NB4 (cell line): ENCODE data around the gene ARL13B.
"Not testable (repeated sequence)": the region's sequence is repeated elsewhere in the genome, so short reads cannot be mapped to it uniquely, and the experiment has no call there.

Experiments
- DNase-seq: peaks from one replicate; pipeline ENCODE4 v3.0.0; 2010; ENCODE audit warnings: low read depth
- H3K4me3 ChIP-seq: one replicate; pipeline ENCODE4 v1.5.1; 2011; ENCODE audit warnings: mild to moderate bottlenecking, low read depth, low read length, moderate library complexity
- MYC ChIP-seq: IDR thresholded peaks from 2 replicates; pipeline ENCODE4 v1.6.1; 2011; ENCODE audit warnings: low read depth, low read length
- POLR2A ChIP-seq: IDR thresholded peaks from 2 replicates; pipeline ENCODE4 v1.6.1; 2011; ENCODE audit warnings: mild to moderate bottlenecking; ENCODE audit not compliant: insufficient read length; ENCODE audit errors: extremely low read depth
- TF ChIP-seq, protein P1 (sequence below): IDR thresholded peaks from 2 replicates; pipeline ENCODE4 v1.6.1; 2011; ENCODE audit warnings: low read depth, low read length
- TF ChIP-seq, protein P2 (sequence below): IDR thresholded peaks from one replicate; pipeline ENCODE4 v1.5.1; 2012; ENCODE audit warnings: low read depth, low read length

The ARL13B gene

DNA sequence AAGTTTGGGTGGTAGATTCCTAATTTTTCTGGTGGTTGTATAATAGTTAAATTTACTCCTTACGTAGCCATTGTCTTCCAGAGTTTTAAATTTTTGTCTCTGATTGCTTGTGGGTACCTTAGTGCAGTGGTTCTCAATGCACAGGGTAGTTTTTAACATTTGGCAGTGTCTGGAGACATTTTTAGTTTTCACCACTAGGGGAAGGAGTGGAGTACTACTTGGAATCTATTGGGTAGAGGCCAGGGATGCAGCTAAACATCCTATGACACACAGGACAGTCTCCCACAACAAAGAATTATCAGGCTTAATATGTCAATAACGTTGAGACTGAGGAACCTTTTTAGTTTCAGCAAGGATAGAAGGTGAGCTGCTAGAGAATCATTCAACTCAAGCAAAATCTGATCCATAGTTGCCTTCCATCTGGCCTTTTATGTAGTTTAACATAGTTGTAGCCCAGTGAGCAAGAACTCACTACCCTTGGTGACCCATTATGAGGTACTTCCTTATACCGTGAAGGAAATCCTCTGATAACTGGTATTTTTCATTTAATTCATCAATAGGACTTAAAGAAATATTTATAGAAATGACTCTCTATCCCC lies 57.1 kb downstream of the ARL13B start:
- TF ChIP-seq, protein P1, sequence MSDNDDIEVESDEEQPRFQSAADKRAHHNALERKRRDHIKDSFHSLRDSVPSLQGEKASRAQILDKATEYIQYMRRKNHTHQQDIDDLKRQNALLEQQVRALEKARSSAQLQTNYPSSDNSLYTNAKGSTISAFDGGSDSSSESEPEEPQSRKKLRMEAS: no peak
- TF ChIP-seq, protein P2, sequence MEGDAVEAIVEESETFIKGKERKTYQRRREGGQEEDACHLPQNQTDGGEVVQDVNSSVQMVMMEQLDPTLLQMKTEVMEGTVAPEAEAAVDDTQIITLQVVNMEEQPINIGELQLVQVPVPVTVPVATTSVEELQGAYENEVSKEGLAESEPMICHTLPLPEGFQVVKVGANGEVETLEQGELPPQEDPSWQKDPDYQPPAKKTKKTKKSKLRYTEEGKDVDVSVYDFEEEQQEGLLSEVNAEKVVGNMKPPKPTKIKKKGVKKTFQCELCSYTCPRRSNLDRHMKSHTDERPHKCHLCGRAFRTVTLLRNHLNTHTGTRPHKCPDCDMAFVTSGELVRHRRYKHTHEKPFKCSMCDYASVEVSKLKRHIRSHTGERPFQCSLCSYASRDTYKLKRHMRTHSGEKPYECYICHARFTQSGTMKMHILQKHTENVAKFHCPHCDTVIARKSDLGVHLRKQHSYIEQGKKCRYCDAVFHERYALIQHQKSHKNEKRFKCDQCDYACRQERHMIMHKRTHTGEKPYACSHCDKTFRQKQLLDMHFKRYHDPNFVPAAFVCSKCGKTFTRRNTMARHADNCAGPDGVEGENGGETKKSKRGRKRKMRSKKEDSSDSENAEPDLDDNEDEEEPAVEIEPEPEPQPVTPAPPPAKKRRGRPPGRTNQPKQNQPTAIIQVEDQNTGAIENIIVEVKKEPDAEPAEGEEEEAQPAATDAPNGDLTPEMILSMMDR: peak; percentile 51
- DNase-seq: peak; percentile 22
- H3K4me3 ChIP-seq: no peak overlapping the region

DNA sequence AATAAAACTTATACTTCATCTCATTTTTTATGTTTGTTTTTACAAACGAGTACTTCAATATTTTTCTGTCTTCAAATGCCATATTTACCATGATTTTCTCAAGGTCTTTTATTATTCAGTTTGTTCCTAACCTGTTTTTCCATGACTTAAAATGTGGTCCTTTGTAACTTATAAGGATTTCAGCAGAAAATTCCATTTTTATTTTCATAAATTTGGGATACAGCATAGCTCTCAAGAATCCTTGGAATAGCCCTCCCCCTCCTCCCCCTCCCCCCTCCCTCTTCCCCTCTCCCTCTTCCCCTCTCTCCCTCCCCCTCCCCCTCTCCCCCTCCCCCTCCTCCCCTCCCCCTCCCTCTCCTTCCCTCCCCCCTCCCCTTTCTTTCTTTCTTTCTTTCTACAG lies 63.3 kb downstream of the ARL13B start:
- no peak for DNase-seq
- TF ChIP-seq, protein P1: no peak
- TF ChIP-seq POLR2A (no peak), MYC (no peak)
- TF ChIP-seq, protein P2: no peak
- H3K4me3 ChIP-seq: no peak overlapping the region

DNA sequence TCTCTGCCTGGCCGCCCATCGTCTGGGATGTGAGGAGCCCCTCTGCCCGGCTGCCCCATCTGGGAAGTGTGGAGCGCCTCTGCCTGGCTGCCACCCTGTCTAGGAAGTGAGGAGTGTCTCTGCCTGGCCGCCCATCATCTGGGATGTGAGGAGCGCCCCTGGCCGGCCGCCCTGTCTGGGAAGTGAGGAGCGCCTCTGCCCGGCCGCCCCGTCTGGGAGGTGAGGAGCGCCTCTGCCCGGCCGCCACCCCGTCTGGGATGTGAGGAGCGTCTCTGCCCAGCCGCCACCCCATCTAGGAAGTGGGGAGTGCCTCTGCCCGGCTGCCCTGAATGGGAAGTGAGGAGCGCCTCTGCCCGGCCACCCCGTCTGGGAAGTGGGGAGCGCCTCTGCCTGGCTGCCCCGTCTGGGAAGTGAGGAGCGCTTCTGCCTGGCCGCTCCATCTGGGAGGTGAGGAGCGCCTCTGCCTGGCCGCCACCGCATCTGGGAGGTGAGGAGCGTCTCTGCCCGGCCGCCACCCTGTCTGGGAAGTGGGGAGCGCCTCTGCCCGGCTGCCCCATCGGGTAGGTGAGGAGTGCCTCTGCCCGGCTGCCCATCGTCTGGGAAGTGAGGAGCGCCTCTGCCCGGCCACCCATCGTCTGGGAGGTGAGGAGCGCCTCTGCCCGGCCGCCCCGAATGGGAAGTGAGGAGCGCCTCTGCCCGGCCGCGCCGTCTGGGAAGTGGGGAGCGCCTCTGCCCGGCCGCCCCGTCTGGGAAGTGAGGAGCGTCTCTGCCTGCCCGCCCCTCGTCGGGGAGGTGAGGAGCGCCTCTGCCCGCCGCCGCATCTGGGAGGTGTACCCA lies 64.4 kb downstream of the ARL13B start:
- H3K4me3 ChIP-seq: not testable (repeated sequence)

DNA sequence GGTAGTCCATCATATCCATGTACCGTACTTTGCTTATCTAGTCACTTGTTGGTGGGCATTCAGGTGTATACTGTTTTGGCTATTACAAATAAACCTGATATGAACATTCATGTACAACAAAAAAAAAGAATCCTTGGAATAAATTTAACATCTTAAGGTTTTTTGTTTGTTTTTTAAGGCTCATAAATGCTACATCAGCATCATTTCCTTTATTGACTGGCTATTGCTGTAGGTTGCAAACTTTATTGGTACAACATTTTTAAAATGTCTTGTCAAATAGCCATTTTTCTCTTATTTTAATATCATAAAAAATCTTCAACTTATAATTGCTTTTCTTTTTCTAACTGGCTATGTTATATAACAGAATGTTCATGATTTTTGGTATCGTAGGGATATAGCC lies 66.6 kb downstream of the ARL13B start:
- TF ChIP-seq, protein P2: no peak
- TF ChIP-seq MYC (no peak), POLR2A (no peak)
- TF ChIP-seq, protein P1: no peak
- DNase-seq: no peak
- no peak overlapping the region for H3K4me3 ChIP-seq

More for the DNA sequence above, 64.4 kb downstream of the ARL13B start:
- DNase-seq: not testable (repeated sequence)

DNA sequence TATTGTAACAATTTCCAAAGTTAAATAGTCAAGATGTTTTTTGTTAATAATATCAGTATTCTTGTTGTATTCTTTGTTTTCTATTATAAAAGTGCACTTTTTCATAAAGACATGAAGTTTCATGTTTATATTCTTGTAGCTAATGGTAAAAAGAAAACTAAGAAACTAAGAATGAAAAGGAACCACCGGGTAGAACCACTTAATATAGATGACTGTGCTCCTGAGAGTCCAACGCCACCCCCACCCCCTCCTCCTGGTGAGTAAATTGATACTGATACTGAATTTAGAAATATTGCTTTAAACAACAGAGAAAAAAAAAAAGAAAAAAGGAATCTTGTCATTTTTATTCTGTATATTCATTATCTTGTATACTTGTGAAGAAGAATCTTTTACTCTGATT lies 69.3 kb downstream of the ARL13B start:
- H3K4me3 ChIP-seq: no peak overlapping the region
- no peak for DNase-seq
- TF ChIP-seq POLR2A: no peak
- TF ChIP-seq, protein P1: no peak
- no peak for TF ChIP-seq MYC
- TF ChIP-seq, protein P2: no peak

DNA sequence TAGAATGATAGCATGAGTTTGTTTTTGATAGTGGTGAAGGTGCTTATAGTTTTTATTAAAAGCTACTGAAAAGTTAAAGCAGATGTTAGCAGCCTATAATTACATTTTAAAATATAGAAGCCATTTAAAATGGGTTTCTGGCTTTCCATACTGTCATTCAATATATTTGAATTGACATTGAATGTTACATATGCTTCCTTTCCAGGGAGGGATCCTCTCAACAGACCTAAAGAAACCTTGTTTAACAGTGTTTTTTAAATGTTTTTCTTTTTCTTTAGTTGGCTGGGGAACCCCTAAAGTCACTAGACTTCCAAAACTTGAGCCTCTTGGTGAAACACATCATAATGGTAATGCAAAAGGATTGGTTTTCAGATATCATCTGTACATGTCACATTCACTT lies 70.6 kb downstream of the ARL13B start:
- TF ChIP-seq, protein P2: no peak
- TF ChIP-seq, protein P1: no peak
- TF ChIP-seq MYC (no peak), POLR2A (no peak)
- H3K4me3 ChIP-seq: no peak overlapping the region
- no peak for DNase-seq
